Dorsolateral prefrontal cortex (tissue), 118 donors: ENCODE measurements around the gene BRI3BP. TPM values are rescaled to one million over a fixed set of nuclear protein-coding genes. Genes with fewer than 3 reads are reported as not detected.

Source experiments
- total RNA-seq, 120 experiments: library from RNA; stranded (reverse); gene quantifications; one replicate each; pipeline versions ENCODE4 v1.2.3 to v1.2.4, GENCODE V29; 2022

The BRI3BP gene
- total RNA-seq, 120 experiments from 2014 or later = 19.5 to 37.7 (median 28.0) TPM

Other genes with a start within 250 kb of the BRI3BP start
- gene SCARB1, start 129.8 kb upstream of the BRI3BP start, total RNA-seq = 100 to 1,000 TPM in 1 of 120 experiments, 10 to 100 TPM in 119; 33.4 to 110 (median 54.7) TPM
- gene UBC, start 79.0 kb upstream of the BRI3BP start, total RNA-seq = 1,000 to 10,000 TPM in 109 of 120 experiments, 100 to 1,000 TPM in 11; 835 to 2,453 (median 1,204) TPM
- 10 to 100 TPM; 11.3 to 26.5 (median 16.9) TPM for gene DHX37, start 4.5 kb upstream of the BRI3BP start, total RNA-seq
- 100 to 1,000 TPM in 10 of 120 experiments, 10 to 100 TPM in 110; 33.4 to 125 (median 80.9) TPM for gene AACS, start 71.8 kb downstream of the BRI3BP start, total RNA-seq
- 100 to 1,000 TPM in 116 of 120 experiments, 10 to 100 TPM in 4; 68.9 to 223 (median 154) TPM for gene TMEM132B, start 192.7 kb downstream of the BRI3BP start, total RNA-seq